Activated CD8-positive, alpha-beta T cell treated with anti-CD3 and anti-CD28 coated beads for 36 hours (primary cell): ENCODE data around the gene SEMA3D. TPM values are rescaled to one million over a fixed set of nuclear protein-coding genes. Genes with fewer than 3 reads are reported as not detected.

Source experiments
- ATAC-seq: fragments of 200-7000 bp; cut with Tn5 transposase; one replicate; pipeline ENCODE4 v1.10.0; 2021; ENCODE audit warnings: mild to moderate bottlenecking, moderate library complexity
- CTCF ChIA-PET: fragments of 350-600 bp; sonication (Branson Sonifier 250); formaldehyde crosslinking; loops from one replicate; lab custom pipeline; 2021; ENCODE audit warnings: antibody characterized with exemption; lab: Charles Lee
- POLR2A ChIA-PET: fragments of 350-600 bp; sonication (Branson Sonifier 250); formaldehyde crosslinking; loops from one replicate; lab custom pipeline; 2021; ENCODE audit warnings: antibody characterized with exemption; lab: Charles Lee
- DNase-seq: peaks from one replicate; pipeline ENCODE4 v3.0.0-alpha.2; 2020
- H3K27ac Mint-ChIP-seq: one replicate; pipeline ENCODE4 v1.8.0; 2021; ENCODE audit warnings: mild to moderate bottlenecking, mixed read lengths
- H3K27me3 Mint-ChIP-seq: one replicate; pipeline ENCODE4 v1.8.0; 2021; ENCODE audit warnings: mixed read lengths
- H3K36me3 Mint-ChIP-seq: one replicate; pipeline ENCODE4 v1.8.0; 2021; ENCODE audit warnings: low read depth, mixed read lengths
- H3K4me1 Mint-ChIP-seq: one replicate; pipeline ENCODE4 v1.8.0; 2021; ENCODE audit warnings: low read depth, mixed read lengths
- H3K4me3 Mint-ChIP-seq: one replicate; pipeline ENCODE4 v1.8.0; 2021; ENCODE audit warnings: mild to moderate bottlenecking, moderate library complexity, mixed read lengths
- H3K9me3 Mint-ChIP-seq: one replicate; pipeline ENCODE4 v1.8.0; 2021; ENCODE audit warnings: mixed read lengths
- CTCF ChIP-seq: fragments of 200-600 bp; IDR thresholded peaks from one replicate; pipeline ENCODE4 v1.8.0; 2022; ENCODE audit warnings: antibody characterized with exemption, mild to moderate bottlenecking
- intact Hi-C: fragments of 100-400 bp; cut with micrococcal nuclease; formaldehyde crosslinking; loops from one replicate; pipeline ENCODE4 v1.10.0; 2022
- total RNA-seq, 2 experiments: library from RNA; stranded (reverse); gene quantifications; one replicate each; pipeline ENCODE4 v1.2.3, GENCODE V29; 2021

The SEMA3D gene
- total RNA-seq, 2 experiments from 2014 or later = not detected

- POLR2A ChIA-PET = no interaction called here
- DNase-seq (no peak), ATAC-seq (no peak)
- Mint-ChIP-seq H3K9me3 (no peaks in the 10 kb centered on the region), H3K27ac (no peak overlapping the region), H3K4me3 (no peak overlapping the region), H3K4me1 (no peaks in the 10 kb centered on the region), H3K27me3 (no peaks in the 10 kb centered on the region), H3K36me3 (no peaks in the 10 kb centered on the region)
- intact Hi-C loops = no loop called here
- CTCF ChIA-PET = no interaction called here
- no peak for TF ChIP-seq CTCF
Observed at GRCh38 chr7:85126383-85126782, 60.5 kb downstream of the SEMA3D start.

- no peak for DNase-seq
- no peak for TF ChIP-seq CTCF
- CTCF ChIA-PET = no interaction called here
- POLR2A ChIA-PET = no interaction called here
- H3K4me1 Mint-ChIP-seq = no peaks in the 10 kb centered on the region
- intact Hi-C loops = no loop called here
- no peak overlapping the region for H3K27ac Mint-ChIP-seq
- H3K4me3 Mint-ChIP-seq = no peak overlapping the region
- H3K36me3 Mint-ChIP-seq = no peaks in the 10 kb centered on the region
- no peaks in the 10 kb centered on the region for H3K9me3 Mint-ChIP-seq
- H3K27me3 Mint-ChIP-seq = no peaks in the 10 kb centered on the region
- no peak for ATAC-seq
Observed at GRCh38 chr7:85125651-85126131, 61.2 kb downstream of the SEMA3D start.

- DNase-seq (no peak), ATAC-seq (no peak)
- H3K27ac Mint-ChIP-seq = no peak overlapping the region
- H3K9me3 Mint-ChIP-seq = no peaks in the 10 kb centered on the region
- H3K4me3 Mint-ChIP-seq = no peak overlapping the region
- intact Hi-C loops = no loop called here
- H3K27me3 Mint-ChIP-seq = no peaks in the 10 kb centered on the region
- POLR2A ChIA-PET = no interaction called here
- CTCF ChIA-PET = no interaction called here
- no peak for TF ChIP-seq CTCF
- H3K36me3 Mint-ChIP-seq = no peaks in the 10 kb centered on the region
- no peaks in the 10 kb centered on the region for H3K4me1 Mint-ChIP-seq
Observed at GRCh38 chr7:85125176-85125575, 61.7 kb downstream of the SEMA3D start.

GRCh38 chr7:85119934-85120333 lies 66.9 kb downstream of the SEMA3D start:
- ChIA-PET POLR2A (no interaction called here), CTCF (no interaction called here)
- ATAC-seq (no peak), DNase-seq (no peak)
- TF ChIP-seq CTCF = no peak
- Mint-ChIP-seq H3K36me3 (no peaks in the 10 kb centered on the region), H3K4me1 (no peaks in the 10 kb centered on the region), H3K27ac (no peak overlapping the region), H3K9me3 (peaks cover 1% of the 10 kb centered on the region), H3K27me3 (no peaks in the 10 kb centered on the region), H3K4me3 (no peak overlapping the region)
- intact Hi-C loops = no loop called here

- Mint-ChIP-seq H3K4me3 (no peak overlapping the region), H3K27me3 (no peaks in the 10 kb centered on the region)
- intact Hi-C loops = no loop called here
Observed at GRCh38 chr7:85115862-85116261, 71.0 kb downstream of the SEMA3D start.

More at GRCh38 chr7:85115862-85116261, 71.0 kb downstream of the SEMA3D start:
- ATAC-seq (no peak), DNase-seq (no peak)
- Mint-ChIP-seq H3K36me3 (no peaks in the 10 kb centered on the region), H3K4me1 (no peaks in the 10 kb centered on the region), H3K27ac (no peak overlapping the region), H3K9me3 (peaks cover 1% of the 10 kb centered on the region)
- ChIA-PET CTCF (no interaction called here), POLR2A (no interaction called here)
- TF ChIP-seq CTCF = no peak
